ENCODE results near the gene MMP23B. TPM values are rescaled to one million over a fixed set of nuclear protein-coding genes. Genes with fewer than 3 reads are reported as not detected.

The MMP23B gene
- total RNA-seq, 4 donors from 2014 or later, result 0.67 to 7.8 (median 3.5) TPM

DNA sequence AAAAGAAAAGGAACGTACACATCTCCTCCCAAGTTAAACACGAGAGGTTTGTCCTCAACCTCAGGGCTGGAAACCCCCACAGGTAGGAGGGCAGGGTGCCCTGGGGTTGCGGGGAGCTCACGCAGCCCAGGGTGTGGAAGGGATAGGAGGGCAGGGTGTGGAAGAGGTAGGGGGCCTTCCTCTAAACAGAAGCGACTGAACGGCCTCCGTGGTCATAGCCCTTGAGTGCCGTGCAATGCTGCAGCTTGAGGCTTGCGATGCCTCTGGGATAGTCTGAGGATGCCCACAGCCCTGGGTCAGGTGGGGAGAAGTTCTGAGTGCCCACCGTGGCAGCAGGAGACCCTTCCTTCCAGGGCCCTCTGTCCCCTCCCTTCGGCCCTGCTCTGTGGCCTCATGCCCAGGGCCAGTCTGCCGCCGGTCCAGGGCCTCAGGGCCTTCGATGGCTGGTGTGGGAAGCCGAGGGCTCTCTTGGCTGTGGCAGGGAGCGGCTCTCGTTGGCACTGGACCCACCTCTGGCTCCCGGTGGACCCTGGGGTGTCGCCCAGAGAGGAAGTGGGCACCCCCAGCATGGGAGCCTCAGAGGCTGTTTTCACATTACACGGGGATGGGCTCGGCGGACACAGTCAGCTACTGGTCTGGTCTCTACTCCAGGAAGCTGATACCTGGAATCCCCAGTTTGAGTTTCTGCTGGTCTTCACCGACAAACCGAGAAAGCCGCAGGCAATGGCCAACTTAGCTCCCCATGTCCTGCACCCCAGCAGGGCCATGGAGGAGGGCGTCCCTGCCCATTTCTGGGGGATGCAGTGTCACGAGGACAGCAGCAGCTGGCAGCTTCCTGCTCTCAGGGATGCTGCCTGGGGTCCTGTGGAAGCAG is 33.2 kb downstream of the MMP23B start:
- intact Hi-C loops (cut with DNase I), result no loop called here
- no peak overlapping the region for H3K27ac ChIP-seq
- peaks cover 28 to 44% of the 10 kb centered on the region in 2 donors for H3K36me3 ChIP-seq
- H3K9me3 ChIP-seq, result no peaks in the 10 kb centered on the region
- no peaks in the 10 kb centered on the region for H3K4me1 ChIP-seq
- TF ChIP-seq, protein P1, sequence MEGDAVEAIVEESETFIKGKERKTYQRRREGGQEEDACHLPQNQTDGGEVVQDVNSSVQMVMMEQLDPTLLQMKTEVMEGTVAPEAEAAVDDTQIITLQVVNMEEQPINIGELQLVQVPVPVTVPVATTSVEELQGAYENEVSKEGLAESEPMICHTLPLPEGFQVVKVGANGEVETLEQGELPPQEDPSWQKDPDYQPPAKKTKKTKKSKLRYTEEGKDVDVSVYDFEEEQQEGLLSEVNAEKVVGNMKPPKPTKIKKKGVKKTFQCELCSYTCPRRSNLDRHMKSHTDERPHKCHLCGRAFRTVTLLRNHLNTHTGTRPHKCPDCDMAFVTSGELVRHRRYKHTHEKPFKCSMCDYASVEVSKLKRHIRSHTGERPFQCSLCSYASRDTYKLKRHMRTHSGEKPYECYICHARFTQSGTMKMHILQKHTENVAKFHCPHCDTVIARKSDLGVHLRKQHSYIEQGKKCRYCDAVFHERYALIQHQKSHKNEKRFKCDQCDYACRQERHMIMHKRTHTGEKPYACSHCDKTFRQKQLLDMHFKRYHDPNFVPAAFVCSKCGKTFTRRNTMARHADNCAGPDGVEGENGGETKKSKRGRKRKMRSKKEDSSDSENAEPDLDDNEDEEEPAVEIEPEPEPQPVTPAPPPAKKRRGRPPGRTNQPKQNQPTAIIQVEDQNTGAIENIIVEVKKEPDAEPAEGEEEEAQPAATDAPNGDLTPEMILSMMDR (IDR thresholded peaks at IDR 0.05), result no peak
- TF ChIP-seq POLR2A (IDR thresholded peaks at IDR 0.05), result no peak
- 89 to 96% methylated on average over 17 to 22 of the region's 27 CpGs for WGBS, 2 donors
- H3K4me3 ChIP-seq (replicated peaks in 1 of 3), result no peak overlapping the region
- no peak for DNase-seq
- no peaks in the 10 kb centered on the region for H3K27me3 ChIP-seq

DNA sequence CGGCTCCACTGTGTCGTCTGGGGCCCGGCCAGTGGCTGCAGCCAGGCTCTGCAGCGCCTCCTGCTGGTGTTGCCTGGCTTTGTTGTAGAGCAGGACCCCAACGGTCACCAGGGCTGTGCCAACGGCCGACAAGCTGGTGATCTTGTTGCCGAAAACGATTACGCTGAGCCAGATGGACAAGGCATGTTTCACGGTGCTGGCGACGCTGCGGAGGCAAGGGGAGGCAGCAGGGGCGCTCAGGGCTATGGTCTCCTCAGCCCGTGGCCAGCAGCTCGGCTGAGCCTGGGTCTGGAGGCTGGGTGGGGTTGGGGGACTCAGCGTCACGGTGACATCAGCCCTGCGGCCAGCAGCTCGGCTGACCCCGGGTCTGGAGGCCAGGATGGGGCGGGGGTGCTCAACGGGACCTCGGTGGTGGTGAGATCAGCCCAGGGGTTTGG is 33.9 kb downstream of the MMP23B start:
- no peak for DNase-seq
- WGBS, 2 donors, result 82 to 96% methylated on average over 3 to 18 of the region's 25 CpGs
- H3K27ac ChIP-seq, result no peak overlapping the region

DNA sequence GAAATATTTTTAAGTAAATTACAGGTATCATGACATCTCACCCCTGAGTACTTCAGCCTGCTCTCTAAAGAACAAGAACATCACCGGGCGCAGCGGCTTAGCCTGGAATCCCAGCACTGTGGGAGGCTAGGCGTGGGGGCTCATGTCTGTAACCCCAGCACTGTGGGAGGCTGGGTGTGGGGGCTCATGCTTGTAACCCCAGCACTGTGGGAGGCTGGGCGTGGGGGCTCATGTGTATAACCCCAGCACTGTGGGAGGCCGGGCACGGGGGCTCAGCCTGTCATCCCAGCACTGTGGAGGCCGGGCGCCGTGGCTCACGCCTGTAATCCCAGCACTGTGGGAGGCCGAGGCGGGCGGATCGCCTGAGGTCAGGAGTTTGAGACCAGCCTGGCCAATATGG is 34.6 kb downstream of the MMP23B start:
- Histone ChIP-seq H3K27me3 (no peaks in the 10 kb centered on the region), H3K4me1 (no peaks in the 10 kb centered on the region), H3K4me3 (replicated peaks in 1 of 3) (no peak overlapping the region), H3K36me3 (peaks cover 28 to 53% of the 10 kb centered on the region in 2 donors), H3K9me3 (no peaks in the 10 kb centered on the region), H3K27ac (no peak overlapping the region)
- TF ChIP-seq, protein P1 (IDR thresholded peaks at IDR 0.05), result no peak
- 95 to 97% methylated on average over 11 to 14 of the region's 15 CpGs for WGBS, 2 donors
- DNase-seq, result no peak
- intact Hi-C loops (cut with DNase I), result no loop called here

More for the DNA sequence above, 33.9 kb downstream of the MMP23B start:
- H3K4me1 ChIP-seq, result no peaks in the 10 kb centered on the region
- no peaks in the 10 kb centered on the region for H3K9me3 ChIP-seq
- intact Hi-C loops (cut with DNase I), result no loop called here
- TF ChIP-seq POLR2A (IDR thresholded peaks at IDR 0.05), result no peak
- TF ChIP-seq, protein P1 (IDR thresholded peaks at IDR 0.05), result peak in 3 of 6 experiments; percentile 8 to 39 (median 13)
- no peaks in the 10 kb centered on the region for H3K27me3 ChIP-seq
- peaks cover 28 to 46% of the 10 kb centered on the region in 2 donors for H3K36me3 ChIP-seq
- no peak overlapping the region for H3K4me3 ChIP-seq (replicated peaks in 1 of 3)

DNA sequence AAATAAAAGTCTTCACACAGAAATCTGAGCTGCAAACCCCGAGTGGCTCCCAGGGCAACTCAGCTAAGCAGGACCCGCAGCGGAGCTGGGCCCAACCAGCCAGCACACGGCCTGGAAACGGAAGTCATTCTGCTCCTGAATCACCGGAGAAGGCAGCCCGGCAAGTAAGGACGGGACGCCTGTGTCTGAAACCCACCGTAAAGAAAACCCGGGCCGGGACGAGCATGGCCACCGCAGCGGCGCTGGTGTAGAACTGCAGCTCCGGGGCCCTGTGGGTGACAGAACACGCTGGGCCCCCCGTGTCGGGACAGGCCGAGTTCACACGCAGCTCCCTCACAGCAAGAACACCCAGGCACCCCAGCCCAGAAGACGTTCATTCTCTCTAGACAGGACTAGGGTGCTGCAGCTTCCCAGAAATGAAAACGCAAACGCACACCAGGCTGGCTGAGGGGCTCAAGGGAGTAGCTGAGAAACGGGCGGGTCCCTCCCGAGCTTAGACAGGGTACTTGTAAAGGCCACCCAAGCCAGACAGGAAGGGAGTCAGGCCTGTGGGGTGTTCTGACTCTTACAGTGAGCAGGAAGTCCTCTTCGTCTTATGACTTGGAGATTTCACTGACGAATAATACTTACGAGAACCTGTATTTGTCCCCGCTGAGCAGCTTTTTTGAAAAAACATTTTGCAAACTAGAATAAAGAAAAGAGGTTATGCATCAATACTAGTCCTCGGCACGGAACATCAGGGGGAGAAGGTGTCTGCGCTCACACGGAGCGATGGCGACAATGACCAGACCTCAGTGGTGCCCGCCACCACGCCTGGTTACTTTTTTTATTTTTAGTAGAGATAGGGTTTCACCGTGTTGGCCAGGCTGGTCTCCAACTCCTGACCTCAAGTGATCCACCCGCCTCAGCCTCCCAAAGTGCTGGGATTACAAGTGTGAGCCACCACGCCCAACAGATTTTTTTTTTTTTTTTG is 37.8 kb downstream of the MMP23B start:
- WGBS, 2 donors, result 90 to 93% methylated on average over 41 to 43 of the region's 43 CpGs
- DNase-seq, result no peak
- H3K27ac ChIP-seq, result no peak overlapping the region
- H3K9me3 ChIP-seq, result no peaks in the 10 kb centered on the region
- TF ChIP-seq POLR2A (IDR thresholded peaks at IDR 0.05), result no peak
- TF ChIP-seq, protein P1 (IDR thresholded peaks at IDR 0.05), result no peak
- intact Hi-C loops (cut with DNase I), result no loop called here
- no peaks in the 10 kb centered on the region for H3K4me1 ChIP-seq
- peaks cover 28 to 66% of the 10 kb centered on the region in 2 donors for H3K36me3 ChIP-seq
- no peak overlapping the region for H3K4me3 ChIP-seq (replicated peaks in 1 of 3)
- no peaks in the 10 kb centered on the region for H3K27me3 ChIP-seq
